Hepatocyte (in vitro differentiated cells): ENCODE measurements around the gene KRTAP2-2. TPM values are rescaled to one million over a fixed set of nuclear protein-coding genes. Genes with fewer than 3 reads are reported as not detected.
"Not testable (repeated sequence)": the region's sequence is repeated elsewhere in the genome, so short reads cannot be mapped to it uniquely, and the experiment has no call there.

Source experiments
- DNase-seq: peaks from one replicate; pipeline ENCODE4 v3.0.0-alpha.2; 2016; ENCODE audit warnings: low spot score
- H2AFZ ChIP-seq: fragments of 200-600 bp; sonication (generic); 2 replicates; pipeline ENCODE4 v1.6.0; 2016; ENCODE audit warnings: antibody characterized with exemption, mild to moderate bottlenecking
- H3K27ac ChIP-seq: fragments of 200-600 bp; sonication (generic); 2 replicates; pipeline ENCODE4 v1.5.1; 2016; ENCODE audit warnings: mild to moderate bottlenecking
- H3K27me3 ChIP-seq: fragments of 200-600 bp; sonication (generic); 2 replicates; pipeline ENCODE4 v1.6.1; 2016
- H3K36me3 ChIP-seq: fragments of 200-600 bp; sonication (generic); replicated peaks from 2 replicates; pipeline ENCODE4 v1.5.1; 2016; ENCODE audit warnings: low read depth; ENCODE audit not compliant: insufficient read depth
- H3K4me1 ChIP-seq: fragments of 200-600 bp; sonication (generic); 2 replicates; pipeline ENCODE4 v1.5.1; 2016; ENCODE audit warnings: mild to moderate bottlenecking, moderate library complexity; ENCODE audit not compliant: insufficient read depth
- H3K4me2 ChIP-seq: fragments of 200-600 bp; sonication (generic); 2 replicates; pipeline ENCODE4 v1.6.0; 2016
- H3K4me3 ChIP-seq: fragments of 200-600 bp; sonication (generic); 2 replicates; pipeline ENCODE4 v1.5.1; 2016; ENCODE audit warnings: mild to moderate bottlenecking
- H3K79me2 ChIP-seq: fragments of 200-600 bp; sonication (generic); 2 replicates; pipeline ENCODE4 v1.6.0; 2017; ENCODE audit warnings: mild to moderate bottlenecking
- H3K9me2 ChIP-seq: fragments of 200-600 bp; sonication (generic); replicated peaks from 2 replicates; pipeline ENCODE4 v1.6.0; 2017; ENCODE audit warnings: mild to moderate bottlenecking; ENCODE audit not compliant: insufficient read depth
- H3K9me3 ChIP-seq: fragments of 200-600 bp; sonication (generic); 2 replicates; pipeline ENCODE4 v1.5.1; 2016; ENCODE audit warnings: low read depth, mild to moderate bottlenecking
- H4K20me1 ChIP-seq: fragments of 200-600 bp; sonication (generic); 2 replicates; pipeline ENCODE4 v1.6.0; 2016; ENCODE audit warnings: mild to moderate bottlenecking; ENCODE audit not compliant: insufficient read depth, poor library complexity, severe bottlenecking
- EZH2 ChIP-seq: fragments of 200-600 bp; sonication (generic); IDR thresholded peaks from 2 replicates; pipeline ENCODE4 v1.6.1; 2016; ENCODE audit warnings: antibody characterized with exemption, mild to moderate bottlenecking, borderline replicate concordance
- EZH2phosphoT487 ChIP-seq: fragments of 200-600 bp; sonication (generic); IDR thresholded peaks from one replicate; pipeline ENCODE4 v1.6.1; 2018; ENCODE audit warnings: antibody characterized with exemption, mild to moderate bottlenecking, low read depth, moderate library complexity; ENCODE audit not compliant: unreplicated experiment, severe bottlenecking
- WGBS: methylation state at CpG from one replicate; pipeline ENCODE4 v1.1.6; 2016; ENCODE audit warnings: low lambda C conversion rate; ENCODE audit errors: missing lambda C conversion rate; 5-methylcytosine and 5-hydroxymethylcytosine counted together
- polyA plus RNA-seq: library from polyadenylated mRNA; unstranded; fragments of >200 nt; fragmentation: Nextera tagmentation; extraction: Ambion mirVana; gene quantifications from 2 replicates; pipeline ENCODE4 v1.2.1, GENCODE V29; 2016
- total RNA-seq: library from RNA; depleted of rRNA; stranded (reverse); fragments of >200 nt; gene quantifications from 2 replicates; pipeline ENCODE4 v1.2.3, GENCODE V29; 2014
- TF ChIP-seq, protein P1 (sequence below): fragments of 200-600 bp; sonication (generic); IDR thresholded peaks from 2 replicates; pipeline ENCODE4 v1.5.1; 2016; ENCODE audit warnings: antibody characterized with exemption, mild to moderate bottlenecking; ENCODE audit not compliant: poor library complexity

KRTAP2-2 gene
- total and polyA plus RNA-seq, 2 experiments from 2014 or later: not detected

DNA sequence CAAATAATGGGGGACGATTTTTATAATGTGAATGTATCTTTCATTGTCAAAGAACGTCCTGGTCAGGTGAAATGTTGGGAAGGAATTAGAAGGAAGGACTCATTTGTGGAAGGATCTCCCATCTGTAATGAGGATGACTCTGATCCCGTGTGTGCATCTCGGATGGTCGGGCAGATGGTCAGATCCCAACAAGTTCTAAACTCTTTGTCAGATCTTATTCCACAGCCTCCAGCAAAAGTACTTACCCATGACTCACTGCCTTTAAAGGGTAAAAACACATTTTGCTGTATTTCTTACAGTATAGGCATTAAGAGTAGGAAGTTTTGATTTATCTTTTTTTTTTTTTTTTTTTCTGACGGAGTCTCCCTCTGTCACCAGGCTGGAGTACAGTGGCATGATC is 43.5 kb upstream of the KRTAP2-2 start:
- Histone ChIP-seq H3K79me2 (no peaks in the 10 kb centered on the region), H4K20me1 (no peaks in the 10 kb centered on the region), H3K36me3 (no peaks in the 10 kb centered on the region), H3K27me3 (no peaks in the 10 kb centered on the region), H3K9me2 (no peaks in the 10 kb centered on the region), H2AFZ (no peak overlapping the region), H3K9me3 (no peaks in the 10 kb centered on the region), H3K27ac (no peak overlapping the region), H3K4me2 (no peak overlapping the region), H3K4me3 (no peak overlapping the region), H3K4me1 (no peaks in the 10 kb centered on the region)
- WGBS: 90% methylated on average over 6 of the region's 6 CpGs
- DNase-seq: no peak
- TF ChIP-seq, protein P1, sequence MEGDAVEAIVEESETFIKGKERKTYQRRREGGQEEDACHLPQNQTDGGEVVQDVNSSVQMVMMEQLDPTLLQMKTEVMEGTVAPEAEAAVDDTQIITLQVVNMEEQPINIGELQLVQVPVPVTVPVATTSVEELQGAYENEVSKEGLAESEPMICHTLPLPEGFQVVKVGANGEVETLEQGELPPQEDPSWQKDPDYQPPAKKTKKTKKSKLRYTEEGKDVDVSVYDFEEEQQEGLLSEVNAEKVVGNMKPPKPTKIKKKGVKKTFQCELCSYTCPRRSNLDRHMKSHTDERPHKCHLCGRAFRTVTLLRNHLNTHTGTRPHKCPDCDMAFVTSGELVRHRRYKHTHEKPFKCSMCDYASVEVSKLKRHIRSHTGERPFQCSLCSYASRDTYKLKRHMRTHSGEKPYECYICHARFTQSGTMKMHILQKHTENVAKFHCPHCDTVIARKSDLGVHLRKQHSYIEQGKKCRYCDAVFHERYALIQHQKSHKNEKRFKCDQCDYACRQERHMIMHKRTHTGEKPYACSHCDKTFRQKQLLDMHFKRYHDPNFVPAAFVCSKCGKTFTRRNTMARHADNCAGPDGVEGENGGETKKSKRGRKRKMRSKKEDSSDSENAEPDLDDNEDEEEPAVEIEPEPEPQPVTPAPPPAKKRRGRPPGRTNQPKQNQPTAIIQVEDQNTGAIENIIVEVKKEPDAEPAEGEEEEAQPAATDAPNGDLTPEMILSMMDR: no peak
- no peak for TF ChIP-seq EZH2phosphoT487
- TF ChIP-seq EZH2: no peak

DNA sequence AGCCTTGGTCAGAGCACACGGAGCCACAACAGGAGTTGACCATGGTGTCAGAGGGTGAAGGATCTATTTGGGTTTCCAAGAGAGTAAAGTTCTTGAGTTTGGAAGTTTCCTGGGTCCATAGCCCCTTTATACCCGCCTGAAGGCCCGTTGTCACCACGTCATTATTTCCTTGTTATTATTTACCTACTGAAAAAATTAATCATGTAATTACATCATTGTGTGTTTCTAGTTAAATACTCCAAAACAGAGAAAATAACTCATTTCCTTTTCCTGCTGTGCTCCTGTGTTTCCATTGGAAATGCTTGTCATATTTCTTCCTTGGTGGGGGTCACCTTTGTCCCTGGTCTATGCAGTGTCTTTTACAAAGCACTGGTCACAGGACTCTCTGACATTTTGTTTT is 43.0 kb upstream of the KRTAP2-2 start, which contains the start of gene KRTAP4-8:
Gene KRTAP4-8, minus strand, starts transcription at position 101 of the 400 bp plus-strand sequence. Its CDS starts 58 bp downstream, at position 43.
- Histone ChIP-seq H3K9me2 (no peaks in the 10 kb centered on the region), H2AFZ (no peak within 1 kb of the TSS), H3K79me2 (no peaks in the 10 kb centered on the region), H3K4me3 (no peak within 1 kb of the TSS), H3K4me2 (no peak within 1 kb of the TSS), H3K27me3 (no peaks in the 10 kb centered on the region), H3K27ac (no peak within 1 kb of the TSS), H3K4me1 (no peaks in the 10 kb centered on the region), H4K20me1 (no peaks in the 10 kb centered on the region), H3K9me3 (no peaks in the 10 kb centered on the region), H3K36me3 (no peaks in the 10 kb centered on the region)
- 93% methylated on average over 4 of the region's 4 CpGs for WGBS
- DNase-seq: no peak
- TF ChIP-seq EZH2 (no peak), EZH2phosphoT487 (no peak)
- TF ChIP-seq, protein P1: no peak

DNA sequence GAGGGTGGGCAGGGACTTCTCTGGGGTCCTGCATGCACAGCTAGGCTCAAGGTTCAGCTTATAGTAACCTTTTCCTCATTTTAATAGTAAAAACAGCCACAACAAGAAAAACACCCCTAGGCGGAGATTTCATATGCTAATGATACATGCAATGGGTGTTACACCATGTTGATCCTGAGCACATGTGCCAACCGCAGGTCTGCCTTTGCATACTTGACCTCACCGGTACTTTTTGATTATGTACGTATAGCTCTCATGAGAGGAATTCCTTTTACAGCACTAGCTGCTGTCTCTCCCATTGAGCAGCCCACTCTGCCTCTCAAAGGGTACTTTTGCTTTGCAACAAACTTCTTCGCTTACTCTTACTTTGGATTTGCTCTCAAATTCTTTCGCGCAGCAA is 41.0 kb upstream of the KRTAP2-2 start:
- no peak overlapping the region for H2AFZ ChIP-seq
- 92% methylated on average over 7 of the region's 7 CpGs for WGBS
- H3K36me3 ChIP-seq: no peaks in the 10 kb centered on the region
- no peaks in the 10 kb centered on the region for H3K79me2 ChIP-seq
- H3K27ac ChIP-seq: no peak overlapping the region
- no peak overlapping the region for H3K4me3 ChIP-seq
- no peaks in the 10 kb centered on the region for H3K9me3 ChIP-seq
- H3K9me2 ChIP-seq: no peaks in the 10 kb centered on the region
- TF ChIP-seq EZH2phosphoT487: no peak
- TF ChIP-seq, protein P1: no peak
- TF ChIP-seq EZH2: no peak
- no peaks in the 10 kb centered on the region for H3K4me1 ChIP-seq
- H3K4me2 ChIP-seq: no peak overlapping the region
- DNase-seq: no peak
- no peaks in the 10 kb centered on the region for H3K27me3 ChIP-seq
- no peaks in the 10 kb centered on the region for H4K20me1 ChIP-seq

DNA sequence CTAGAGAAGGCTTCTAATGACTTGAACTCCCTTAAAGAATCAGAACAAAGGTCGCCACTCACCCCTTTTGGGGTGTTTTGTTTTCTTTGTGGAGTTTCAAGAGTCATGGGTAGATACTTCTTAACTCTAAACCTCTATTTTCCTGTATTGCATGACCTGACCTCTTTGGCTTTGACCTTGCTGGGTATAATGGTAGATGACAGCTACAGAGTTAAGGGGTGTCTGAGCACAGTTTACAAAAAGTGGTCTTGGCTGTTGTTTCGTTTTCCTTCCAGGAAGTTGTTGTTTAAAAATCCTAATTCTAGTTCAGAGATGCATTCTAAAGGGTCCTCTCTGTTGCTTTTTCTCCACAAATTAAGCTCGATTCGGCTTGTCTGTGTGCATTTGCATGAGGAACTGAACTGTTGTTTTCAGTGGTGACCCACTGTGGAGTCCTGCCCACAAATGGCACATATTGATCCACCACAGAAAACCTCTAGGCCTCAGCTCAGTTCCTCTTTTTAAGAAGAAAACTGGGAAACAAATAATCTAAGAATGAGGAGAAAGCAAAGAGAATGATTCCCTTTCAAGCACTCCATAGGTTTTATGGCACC is 33.8 kb upstream of the KRTAP2-2 start:
- not testable (repeated sequence) for DNase-seq, H3K27me3 ChIP-seq, H3K9me2 ChIP-seq, H3K9me3 ChIP-seq, H2AFZ ChIP-seq, H3K79me2 ChIP-seq, H3K4me1 ChIP-seq, H3K27ac ChIP-seq, H4K20me1 ChIP-seq, H3K4me2 ChIP-seq, H3K4me3 ChIP-seq, H3K36me3 ChIP-seq
- WGBS: 67% methylated on average over 4 of the region's 4 CpGs

DNA sequence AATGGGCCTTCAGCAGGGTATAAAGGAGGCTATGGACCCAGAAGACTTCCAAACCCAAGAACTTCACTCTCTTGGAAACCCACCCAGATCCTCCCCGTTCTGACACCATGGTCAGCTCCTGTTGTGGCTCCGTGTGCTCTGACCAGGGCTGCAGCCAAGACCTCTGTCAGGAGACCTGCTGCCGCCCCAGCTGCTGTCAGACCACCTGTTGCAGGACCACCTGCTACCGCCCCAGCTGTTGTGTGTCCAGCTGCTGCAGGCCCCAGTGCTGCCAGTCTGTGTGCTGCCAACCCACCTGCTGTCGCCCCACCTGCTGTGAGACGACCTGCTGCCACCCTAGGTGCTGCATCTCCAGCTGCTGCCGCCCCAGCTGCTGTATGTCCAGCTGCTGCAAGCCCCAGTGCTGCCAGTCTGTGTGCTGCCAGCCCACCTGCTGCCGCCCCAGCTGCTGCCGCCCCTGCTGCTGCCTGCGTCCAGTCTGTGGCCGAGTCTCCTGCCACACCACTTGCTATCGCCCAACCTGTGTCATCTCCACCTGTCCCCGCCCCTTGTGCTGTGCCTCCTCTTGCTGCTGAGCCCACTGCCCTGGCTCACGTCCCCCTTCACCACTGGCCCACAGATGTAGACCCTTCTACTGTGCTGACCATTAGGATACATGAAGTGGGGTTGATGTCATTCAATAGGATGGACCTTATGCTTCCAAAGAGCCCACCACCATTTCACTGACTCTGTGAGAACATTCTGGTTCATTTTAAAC is 29.2 kb upstream of the KRTAP2-2 start, which contains the start of gene KRTAP4-7:
Gene KRTAP4-7, plus strand, starts transcription at position 51 of the 757 bp plus-strand sequence. Its CDS starts 57 bp downstream, at position 108.
- not testable (repeated sequence) for H3K4me3 ChIP-seq, H3K27me3 ChIP-seq, H3K4me2 ChIP-seq, H3K9me2 ChIP-seq, H3K27ac ChIP-seq, H4K20me1 ChIP-seq, H3K9me3 ChIP-seq, H3K36me3 ChIP-seq, H3K79me2 ChIP-seq, H3K4me1 ChIP-seq, DNase-seq, H2AFZ ChIP-seq
- 90% methylated on average over 13 of the region's 14 CpGs for WGBS

DNA sequence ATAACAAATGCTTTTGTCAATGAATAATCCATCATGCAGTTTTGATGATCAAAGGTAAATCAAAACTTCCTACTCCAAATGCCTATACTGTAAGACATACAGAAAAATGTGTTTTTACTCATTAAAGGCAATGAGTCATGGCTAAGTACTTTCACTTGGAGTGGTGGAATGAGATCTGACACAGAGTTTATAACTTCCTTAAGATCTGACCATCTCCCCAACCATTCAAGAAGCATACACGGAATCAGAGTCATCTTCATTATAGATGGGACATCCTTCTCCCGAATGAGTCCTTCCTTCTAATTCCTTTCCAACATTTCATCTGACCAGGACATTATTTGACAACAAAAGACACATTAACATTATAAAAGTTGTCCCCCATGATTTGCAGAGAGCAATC is 28.4 kb upstream of the KRTAP2-2 start:
- H3K4me1 ChIP-seq: not testable (repeated sequence)

More for the DNA sequence above, 28.4 kb upstream of the KRTAP2-2 start:
- H3K27me3 ChIP-seq, H3K9me2 ChIP-seq, H3K36me3 ChIP-seq, DNase-seq, H3K4me3 ChIP-seq, H3K9me3 ChIP-seq, H2AFZ ChIP-seq, H3K27ac ChIP-seq, H3K4me2 ChIP-seq, H3K79me2 ChIP-seq, H4K20me1 ChIP-seq: not testable (repeated sequence)
- WGBS: 76% methylated on average over 2 of the region's 2 CpGs
